Kidney epithelial cell (primary cell): ENCODE results near the gene TIFAB. TPM values are rescaled to one million over a fixed set of nuclear protein-coding genes. Genes with fewer than 3 reads are reported as not detected.

Experiments
- DNase-seq: peaks from one replicate; pipeline ENCODE4 v3.0.0-alpha.2; 2010; ENCODE audit warnings: low read depth
- H3K27me3 ChIP-seq: 2 replicates; pipeline ENCODE4 v1.6.0; 2011; ENCODE audit warnings: low read length; ENCODE audit not compliant: control insufficient read depth, insufficient read depth
- H3K36me3 ChIP-seq: 2 replicates; pipeline ENCODE4 v1.5.1; 2011; ENCODE audit warnings: low read length; ENCODE audit not compliant: control insufficient read depth, insufficient read depth
- H3K4me3 ChIP-seq: 2 replicates; pipeline ENCODE4 v1.5.1; 2011; ENCODE audit warnings: low read depth, mild to moderate bottlenecking, control low read depth, low read length
- CTCF ChIP-seq: IDR thresholded peaks from 2 replicates; pipeline ENCODE4 v1.5.1; 2011; ENCODE audit warnings: mild to moderate bottlenecking, moderate library complexity, low read length, control low read depth, inconsistent platforms; ENCODE audit not compliant: insufficient read depth, poor library complexity, severe bottlenecking
- total RNA-seq: library from RNA; depleted of rRNA; stranded (reverse); fragments of >200 nt; gene quantifications from 2 replicates; pipeline ENCODE4 v1.2.3, GENCODE V29; 2015

The TIFAB gene
- total RNA-seq, 1 donor from 2014 or later: not detected

- Histone ChIP-seq H3K27me3 (peaks cover 19% of the 10 kb centered on the region), H3K36me3 (no peaks in the 10 kb centered on the region), H3K4me3 (no peak overlapping the region)
- TF ChIP-seq CTCF: no peak
- DNase-seq: no peak
Observed at GRCh38 chr5:135437796-135438560, 14.2 kb downstream of the TIFAB start.

GRCh38 chr5:135437422-135437795 is 14.7 kb downstream of the TIFAB start:
- DNase-seq: no peak
- Histone ChIP-seq H3K27me3 (peaks cover 19% of the 10 kb centered on the region), H3K4me3 (no peak overlapping the region), H3K36me3 (no peaks in the 10 kb centered on the region)
- no peak for TF ChIP-seq CTCF

- DNase-seq: no peak
- H3K27me3 ChIP-seq: peaks cover 19% of the 10 kb centered on the region
- no peak overlapping the region for H3K4me3 ChIP-seq
- H3K36me3 ChIP-seq: no peaks in the 10 kb centered on the region
- no peak for TF ChIP-seq CTCF
Observed at GRCh38 chr5:135436951-135437418, 15.2 kb downstream of the TIFAB start.

- TF ChIP-seq CTCF: no peak
- Histone ChIP-seq H3K36me3 (no peaks in the 10 kb centered on the region), H3K4me3 (no peak overlapping the region), H3K27me3 (peaks cover 19% of the 10 kb centered on the region)
- DNase-seq: no peak
Observed at GRCh38 chr5:135435467-135436330, 16.5 kb downstream of the TIFAB start.

GRCh38 chr5:135434591-135435466 is 17.3 kb downstream of the TIFAB start:
- H3K4me3 ChIP-seq: no peak overlapping the region
- H3K27me3 ChIP-seq: peaks cover 19% of the 10 kb centered on the region
- no peak for TF ChIP-seq CTCF
- no peak for DNase-seq
- H3K36me3 ChIP-seq: no peaks in the 10 kb centered on the region
